Measurements from ENCODE around the gene COL4A1. TPM values are rescaled to one million over a fixed set of nuclear protein-coding genes. Genes with fewer than 3 reads are reported as not detected.

COL4A1 gene
- total RNA-seq, 1 experiment from 2014 or later: 0.12 TPM

DNA sequence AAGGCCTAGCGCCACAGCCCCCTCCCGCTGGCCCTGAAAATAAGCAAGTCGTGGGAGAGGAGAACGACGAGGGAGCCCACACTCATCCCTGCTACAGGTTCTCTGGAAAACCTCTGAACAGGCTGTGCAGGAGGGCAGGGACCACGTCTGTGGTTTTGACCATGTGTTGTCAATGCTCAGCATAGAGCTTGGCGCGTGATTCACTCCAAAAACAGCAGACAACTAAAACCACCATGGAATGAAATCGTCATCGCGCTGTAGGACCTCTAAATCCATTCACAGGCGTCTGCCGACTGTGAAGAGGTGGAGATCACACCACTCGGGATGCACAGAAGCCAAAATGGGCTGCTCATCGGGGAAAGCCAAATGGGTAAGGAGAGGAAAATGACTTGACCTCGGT is 121.3 kb downstream of the COL4A1 start:
- Mint-ChIP-seq H3K4me3 (ENCODE audit: low read depth, unreplicated experiment) (no peak overlapping the region), H3K9me3 (ENCODE audit: low read depth, unreplicated experiment) (no peaks in the 10 kb centered on the region), H3K27me3 (ENCODE audit: unreplicated experiment) (no peaks in the 10 kb centered on the region), H3K27ac (ENCODE audit: unreplicated experiment) (no peak overlapping the region), H3K36me3 (ENCODE audit: insufficient read depth, unreplicated experiment) (no peaks in the 10 kb centered on the region), H3K4me1 (ENCODE audit: low read depth, unreplicated experiment) (no peaks in the 10 kb centered on the region)
- CTCF ChIA-PET: no interaction called here
- DNase-seq: no peak
- intact Hi-C loops (cut with micrococcal nuclease; ENCODE audit: unreplicated experiment): no loop called here
- TF ChIP-seq, protein P1, sequence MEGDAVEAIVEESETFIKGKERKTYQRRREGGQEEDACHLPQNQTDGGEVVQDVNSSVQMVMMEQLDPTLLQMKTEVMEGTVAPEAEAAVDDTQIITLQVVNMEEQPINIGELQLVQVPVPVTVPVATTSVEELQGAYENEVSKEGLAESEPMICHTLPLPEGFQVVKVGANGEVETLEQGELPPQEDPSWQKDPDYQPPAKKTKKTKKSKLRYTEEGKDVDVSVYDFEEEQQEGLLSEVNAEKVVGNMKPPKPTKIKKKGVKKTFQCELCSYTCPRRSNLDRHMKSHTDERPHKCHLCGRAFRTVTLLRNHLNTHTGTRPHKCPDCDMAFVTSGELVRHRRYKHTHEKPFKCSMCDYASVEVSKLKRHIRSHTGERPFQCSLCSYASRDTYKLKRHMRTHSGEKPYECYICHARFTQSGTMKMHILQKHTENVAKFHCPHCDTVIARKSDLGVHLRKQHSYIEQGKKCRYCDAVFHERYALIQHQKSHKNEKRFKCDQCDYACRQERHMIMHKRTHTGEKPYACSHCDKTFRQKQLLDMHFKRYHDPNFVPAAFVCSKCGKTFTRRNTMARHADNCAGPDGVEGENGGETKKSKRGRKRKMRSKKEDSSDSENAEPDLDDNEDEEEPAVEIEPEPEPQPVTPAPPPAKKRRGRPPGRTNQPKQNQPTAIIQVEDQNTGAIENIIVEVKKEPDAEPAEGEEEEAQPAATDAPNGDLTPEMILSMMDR (IDR thresholded peaks at IDR 0.05; ENCODE audit: unreplicated experiment): no peak
- no TSS peak for BruUV-seq (replicated peaks)

DNA sequence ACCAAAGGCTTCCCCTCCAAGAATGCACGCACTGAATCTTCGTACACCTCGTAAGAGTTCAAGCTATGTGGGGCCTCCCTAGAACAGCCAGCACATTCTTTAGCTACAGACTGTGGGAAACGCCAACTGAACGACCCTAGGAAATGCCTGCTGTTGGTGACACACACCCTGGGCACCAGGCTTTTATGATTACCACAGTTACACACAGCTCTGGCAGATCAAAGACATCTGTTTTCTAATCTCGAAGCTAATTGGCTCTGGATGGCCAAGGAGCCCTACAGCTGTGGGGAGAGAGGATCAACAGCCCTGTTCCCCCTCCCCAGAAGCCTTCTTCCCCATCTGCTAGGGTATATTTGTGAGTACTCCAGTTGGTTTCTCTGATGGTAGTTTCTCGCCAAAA is 123.0 kb downstream of the COL4A1 start:
- no peaks in the 10 kb centered on the region for H3K27me3 Mint-ChIP-seq (ENCODE audit: unreplicated experiment)
- no peak for DNase-seq
- H3K27ac Mint-ChIP-seq (ENCODE audit: unreplicated experiment): no peak overlapping the region
- CTCF ChIA-PET: no interaction called here
- TF ChIP-seq, protein P1 (IDR thresholded peaks at IDR 0.05; ENCODE audit: unreplicated experiment): no peak
- no peaks in the 10 kb centered on the region for H3K9me3 Mint-ChIP-seq (ENCODE audit: low read depth, unreplicated experiment)
- BruUV-seq (replicated peaks): no TSS peak
- no peaks in the 10 kb centered on the region for H3K36me3 Mint-ChIP-seq (ENCODE audit: insufficient read depth, unreplicated experiment)
- intact Hi-C loops (cut with micrococcal nuclease; ENCODE audit: unreplicated experiment): no loop called here
- H3K4me1 Mint-ChIP-seq (ENCODE audit: low read depth, unreplicated experiment): no peaks in the 10 kb centered on the region
- no peak overlapping the region for H3K4me3 Mint-ChIP-seq (ENCODE audit: low read depth, unreplicated experiment)

DNA sequence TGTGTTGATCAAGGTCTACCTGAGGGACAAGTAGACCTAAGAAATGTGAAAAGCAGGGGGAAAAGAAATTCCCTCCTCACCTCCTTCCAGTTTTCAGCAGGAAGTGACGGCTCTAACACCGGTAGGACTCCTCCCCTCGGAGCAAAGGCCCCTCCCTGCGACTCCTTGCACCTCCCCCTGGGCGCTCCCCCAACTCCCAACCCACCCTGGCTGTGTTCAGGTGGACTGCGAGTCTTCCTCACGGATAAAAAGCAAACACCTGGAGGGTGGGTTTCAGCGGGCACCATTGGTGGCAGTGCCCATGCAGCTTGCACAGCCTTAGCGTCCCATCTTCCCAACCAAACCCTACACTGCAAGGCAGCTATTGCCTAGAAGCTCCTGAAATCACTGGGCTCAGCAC is 124.5 kb downstream of the COL4A1 start:
- no peaks in the 10 kb centered on the region for H3K4me1 Mint-ChIP-seq (ENCODE audit: low read depth, unreplicated experiment)
- H3K9me3 Mint-ChIP-seq (ENCODE audit: low read depth, unreplicated experiment): no peaks in the 10 kb centered on the region
- H3K36me3 Mint-ChIP-seq (ENCODE audit: insufficient read depth, unreplicated experiment): no peaks in the 10 kb centered on the region
- intact Hi-C loops (cut with micrococcal nuclease; ENCODE audit: unreplicated experiment): no loop called here
- no peak overlapping the region for H3K4me3 Mint-ChIP-seq (ENCODE audit: low read depth, unreplicated experiment)
- H3K27me3 Mint-ChIP-seq (ENCODE audit: unreplicated experiment): no peaks in the 10 kb centered on the region
- H3K27ac Mint-ChIP-seq (ENCODE audit: unreplicated experiment): no peak overlapping the region
- no TSS peak for BruUV-seq (replicated peaks)
- no peak for DNase-seq
- TF ChIP-seq, protein P1 (IDR thresholded peaks at IDR 0.05; ENCODE audit: unreplicated experiment): no peak
- CTCF ChIA-PET: no interaction called here

DNA sequence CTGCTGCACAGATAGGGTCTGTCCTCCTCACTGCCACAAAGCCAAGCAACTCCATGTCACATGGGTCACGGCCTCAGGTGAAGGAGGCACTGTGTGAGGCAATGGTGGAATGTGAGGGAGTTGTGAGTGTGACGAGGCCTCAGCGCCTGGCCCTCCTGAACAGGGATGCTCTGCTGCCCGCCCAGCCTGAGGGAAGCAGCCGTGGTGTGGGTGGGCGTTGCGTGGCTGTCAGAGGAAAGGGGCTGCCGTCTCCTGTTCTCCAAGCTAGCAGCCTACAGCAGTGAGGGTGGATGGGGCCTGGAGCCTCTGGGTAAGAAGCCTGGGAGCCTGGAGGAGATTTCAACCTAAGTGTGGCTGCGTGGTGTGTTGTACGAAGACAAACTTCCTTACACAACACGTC is 125.0 kb downstream of the COL4A1 start:
- Mint-ChIP-seq H3K36me3 (ENCODE audit: insufficient read depth, unreplicated experiment) (no peaks in the 10 kb centered on the region), H3K4me1 (ENCODE audit: low read depth, unreplicated experiment) (no peaks in the 10 kb centered on the region), H3K4me3 (ENCODE audit: low read depth, unreplicated experiment) (no peak overlapping the region), H3K27me3 (ENCODE audit: unreplicated experiment) (no peaks in the 10 kb centered on the region), H3K9me3 (ENCODE audit: low read depth, unreplicated experiment) (no peaks in the 10 kb centered on the region), H3K27ac (ENCODE audit: unreplicated experiment) (no peak overlapping the region)
- intact Hi-C loops (cut with micrococcal nuclease; ENCODE audit: unreplicated experiment): no loop called here
- CTCF ChIA-PET: interaction anchor here (0.5 kb wide), 1 partner anchor 644 kb away, joined by 3 read pairs; no protein-coding TSS in a partner anchor
- TF ChIP-seq, protein P1 (IDR thresholded peaks at IDR 0.05; ENCODE audit: unreplicated experiment): no peak
- BruUV-seq (replicated peaks): no TSS peak
- DNase-seq: no peak

DNA sequence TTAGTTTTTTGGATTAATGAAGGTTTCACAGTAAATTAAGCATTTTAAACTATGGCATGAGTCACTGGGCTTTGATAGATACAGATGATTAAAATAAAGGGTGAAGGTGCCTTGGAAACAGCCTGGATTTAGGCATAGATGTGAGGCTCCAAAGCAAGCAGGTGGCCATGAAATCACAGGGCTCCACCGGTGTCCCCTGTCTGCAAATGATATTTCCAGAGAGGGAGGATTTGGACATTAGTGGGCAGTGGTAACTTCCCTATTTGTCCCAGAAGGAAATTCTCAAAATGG is 127.2 kb downstream of the COL4A1 start:
- Mint-ChIP-seq H3K36me3 (ENCODE audit: insufficient read depth, unreplicated experiment) (no peaks in the 10 kb centered on the region), H3K27ac (ENCODE audit: unreplicated experiment) (no peak overlapping the region), H3K4me3 (ENCODE audit: low read depth, unreplicated experiment) (no peak overlapping the region), H3K9me3 (ENCODE audit: low read depth, unreplicated experiment) (no peaks in the 10 kb centered on the region), H3K4me1 (ENCODE audit: low read depth, unreplicated experiment) (no peaks in the 10 kb centered on the region), H3K27me3 (ENCODE audit: unreplicated experiment) (no peaks in the 10 kb centered on the region)
- intact Hi-C loops (cut with micrococcal nuclease; ENCODE audit: unreplicated experiment): no loop called here
- BruUV-seq (replicated peaks): no TSS peak
- CTCF ChIA-PET: no interaction called here
- no peak for DNase-seq
- TF ChIP-seq, protein P1 (IDR thresholded peaks at IDR 0.05; ENCODE audit: unreplicated experiment): no peak

Data from Calu3 (cell line).